Measurements from ENCODE around the gene CBLC.

CBLC gene

DNA sequence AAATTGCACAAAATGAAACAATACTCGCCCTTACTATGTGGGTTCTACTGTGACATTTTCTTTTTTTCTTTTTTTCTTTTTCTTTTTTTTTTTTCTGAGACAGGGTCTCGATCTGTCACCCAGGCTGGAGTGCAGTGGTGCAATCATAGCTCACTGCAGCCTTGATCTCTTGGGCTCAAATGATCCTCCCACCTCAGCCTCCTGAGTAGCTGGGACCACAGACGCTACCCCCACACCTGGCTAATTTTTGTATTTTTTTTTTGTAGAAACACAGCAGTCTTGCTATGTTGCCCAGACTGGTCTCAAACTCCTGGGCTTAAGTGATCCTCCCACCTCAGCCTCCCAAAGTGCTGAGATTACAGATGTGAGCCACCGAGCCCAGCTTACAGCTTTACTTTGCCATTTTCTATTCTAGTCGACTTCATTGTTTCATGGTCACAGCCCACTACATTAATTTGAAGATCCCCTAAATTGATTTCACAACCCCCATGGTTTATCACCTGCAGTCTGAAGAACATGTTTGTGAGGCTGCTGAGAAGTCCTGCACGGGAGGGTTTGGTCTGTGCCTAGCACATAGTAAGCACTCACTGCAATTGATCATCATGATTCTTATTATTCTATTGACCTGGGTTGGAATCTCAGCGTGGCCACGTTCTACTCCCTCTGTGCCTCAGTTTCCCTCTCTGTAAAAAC lies 25.4 kb upstream of the CBLC start:
- Histone ChIP-seq H3K9ac (ENCODE audit: low read depth, low read length) (no peak overlapping the region), H3K4me1 (ENCODE audit: insufficient read depth, low read length) (peaks cover 13% of the 10 kb centered on the region), H3K9me3 (ENCODE audit: control insufficient read depth, insufficient read depth, low read length) (no peaks in the 10 kb centered on the region), H3K36me3 (ENCODE audit: insufficient read depth, low read length) (no peaks in the 10 kb centered on the region)

DNA sequence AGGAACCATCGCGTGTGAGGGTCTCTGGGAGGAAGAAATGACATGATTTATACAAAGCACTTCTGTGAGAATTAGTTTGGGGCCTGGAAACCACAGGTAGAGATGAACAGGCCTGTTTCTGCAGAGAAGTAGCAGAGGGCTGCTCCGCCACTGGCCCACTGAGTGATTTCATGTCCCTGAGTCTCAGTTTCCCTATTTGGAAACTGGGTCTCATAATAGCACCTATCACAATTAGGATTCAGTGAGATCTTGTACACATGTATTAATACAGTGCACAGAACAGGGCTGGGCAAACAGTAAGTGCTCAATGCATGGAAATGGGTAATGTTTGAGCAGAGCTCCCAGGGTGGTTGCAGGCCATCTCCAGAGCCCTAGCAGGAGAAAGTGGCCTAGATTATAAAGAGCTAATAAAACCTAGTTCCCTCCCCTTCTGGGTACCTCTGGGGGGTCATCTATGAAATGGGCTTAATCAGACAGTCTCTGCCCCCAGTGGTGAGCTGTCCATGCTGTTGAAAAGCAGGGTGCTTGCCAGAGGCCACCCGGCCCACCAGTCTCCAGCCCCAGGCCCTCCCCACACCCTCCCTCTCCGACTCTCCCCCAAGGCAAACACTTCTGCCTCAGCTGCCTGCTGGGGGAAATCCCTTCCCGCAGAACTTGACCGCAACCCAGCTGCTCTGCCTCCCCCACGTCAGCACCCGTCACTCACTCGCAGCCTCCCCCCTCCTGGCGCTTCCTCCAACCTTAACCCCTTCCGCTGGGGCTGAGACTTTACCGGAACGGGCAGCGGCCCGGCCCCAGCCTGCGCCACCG lies 24.7 kb upstream of the CBLC start:
- peak overlapping the region; percentile 24; the same call in 1 of the 2 replicates for H3K9ac ChIP-seq (ENCODE audit: low read depth, low read length)
- H3K9me3 ChIP-seq (ENCODE audit: control insufficient read depth, insufficient read depth, low read length), result no peaks in the 10 kb centered on the region
- no peaks in the 10 kb centered on the region for H3K36me3 ChIP-seq (ENCODE audit: insufficient read depth, low read length)
- H3K4me1 ChIP-seq (ENCODE audit: insufficient read depth, low read length), result peaks cover 13% of the 10 kb centered on the region

DNA sequence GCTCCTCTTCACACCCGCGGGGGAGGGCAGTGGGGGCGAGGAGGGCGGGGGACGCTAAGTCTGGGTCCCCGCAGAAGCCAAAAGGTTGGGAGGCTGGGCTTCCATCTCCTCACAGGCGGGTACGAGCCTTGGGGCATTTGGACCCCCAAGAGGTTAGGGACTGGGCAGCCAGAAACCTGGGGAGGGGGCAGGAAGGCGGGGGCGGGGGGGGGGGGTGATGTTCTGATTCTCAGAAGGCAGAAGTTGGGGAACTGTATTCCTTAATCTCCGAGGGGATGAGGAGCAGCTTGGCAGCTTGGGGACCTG lies 24.1 kb upstream of the CBLC start:
- no peaks in the 10 kb centered on the region for H3K36me3 ChIP-seq (ENCODE audit: insufficient read depth, low read length)
- no peaks in the 10 kb centered on the region for H3K9me3 ChIP-seq (ENCODE audit: control insufficient read depth, insufficient read depth, low read length)
- H3K4me1 ChIP-seq (ENCODE audit: insufficient read depth, low read length), result peaks cover 13% of the 10 kb centered on the region

DNA sequence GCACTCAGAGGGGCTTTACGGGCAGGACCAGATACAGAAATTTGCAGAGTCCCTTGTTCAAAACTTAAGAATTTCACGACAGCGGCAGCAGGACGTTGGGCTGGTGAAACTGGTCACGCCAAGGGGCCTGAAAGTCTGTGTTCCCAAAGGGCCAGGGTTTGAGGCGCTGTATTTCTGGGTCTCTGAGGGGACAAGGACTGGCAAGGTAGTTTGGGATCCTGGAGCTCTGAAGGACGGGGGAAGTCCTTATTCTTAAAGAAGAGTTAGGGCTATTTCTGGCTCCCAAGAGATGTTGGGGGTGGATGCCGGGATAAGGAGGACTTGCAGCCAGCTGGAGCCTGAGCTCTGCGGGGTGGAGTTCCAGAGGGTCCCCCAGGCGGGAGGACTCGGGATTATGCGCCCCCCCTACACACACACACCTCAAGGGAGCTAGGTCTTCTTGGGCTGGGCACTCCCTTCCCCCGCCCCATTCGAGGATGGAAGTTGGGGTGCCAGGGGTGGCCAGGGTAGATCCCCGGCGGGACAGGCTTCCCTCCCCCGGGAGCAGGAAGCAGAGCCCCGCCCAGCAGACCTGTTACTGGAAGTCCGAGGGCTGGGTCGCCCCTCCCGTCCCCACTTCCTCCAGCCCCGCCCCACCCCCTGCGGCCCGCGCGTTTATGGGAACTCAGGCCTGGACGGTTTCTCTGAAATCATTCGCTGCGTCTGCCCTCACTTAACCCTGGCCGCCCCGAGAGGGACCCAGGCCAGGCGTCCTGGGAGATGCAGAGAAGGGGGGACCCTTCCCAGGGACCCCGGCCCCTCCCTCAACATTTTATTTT lies 23.5 kb upstream of the CBLC start:
- Histone ChIP-seq H3K9me3 (ENCODE audit: control insufficient read depth, insufficient read depth, low read length) (no peaks in the 10 kb centered on the region), H3K9ac (ENCODE audit: low read depth, low read length) (peak overlapping the region; percentile 64; the same call in 1 of the 2 replicates), H3K36me3 (ENCODE audit: insufficient read depth, low read length) (no peaks in the 10 kb centered on the region), H3K4me1 (ENCODE audit: insufficient read depth, low read length) (peaks cover 13% of the 10 kb centered on the region)

More for the DNA sequence above, 24.1 kb upstream of the CBLC start:
- H3K9ac ChIP-seq (ENCODE audit: low read depth, low read length), result peak overlapping the region; percentile 64; the same call in 1 of the 2 replicates

DNA sequence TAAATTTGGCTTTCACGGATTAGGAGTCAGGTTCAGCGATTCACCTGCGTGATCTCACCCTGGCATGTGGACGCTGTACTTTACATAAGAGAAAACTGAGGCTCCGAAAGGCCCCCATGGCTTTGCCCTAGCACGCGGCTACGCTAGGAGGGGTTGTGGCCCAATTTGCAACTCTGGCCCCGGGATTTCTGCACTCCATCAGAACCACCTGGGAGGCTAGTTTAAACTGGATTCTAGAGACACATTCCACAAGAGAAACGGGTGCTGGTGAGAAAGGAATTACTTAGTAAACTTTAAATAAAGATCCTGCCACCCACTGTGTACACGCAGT lies 23.0 kb upstream of the CBLC start:
- Histone ChIP-seq H3K9ac (ENCODE audit: low read depth, low read length) (peak overlapping the region; percentile 64; the same call in 1 of the 2 replicates), H3K36me3 (ENCODE audit: insufficient read depth, low read length) (no peaks in the 10 kb centered on the region), H3K4me1 (ENCODE audit: insufficient read depth, low read length) (peaks cover 13% of the 10 kb centered on the region), H3K9me3 (ENCODE audit: control insufficient read depth, insufficient read depth, low read length) (no peaks in the 10 kb centered on the region)

DNA sequence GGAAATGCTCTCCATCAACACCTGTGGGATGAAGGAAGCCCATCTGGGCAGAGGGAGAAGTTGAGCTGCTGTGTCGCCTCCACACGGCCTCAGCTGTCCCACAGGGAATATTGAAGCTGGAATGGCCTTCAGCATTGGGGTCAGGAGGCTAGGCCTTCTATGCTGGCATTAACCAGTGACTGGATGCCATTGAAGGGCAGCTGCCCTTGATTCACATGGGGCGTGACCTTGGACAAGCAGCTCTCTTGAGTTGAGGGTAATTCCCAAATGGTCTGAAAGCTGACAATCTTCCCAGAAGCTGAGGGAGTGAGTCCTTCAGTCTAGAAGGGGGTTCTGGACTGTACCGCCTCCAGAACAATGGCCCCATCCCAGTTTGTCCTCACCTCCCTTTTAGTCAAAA lies 22.5 kb upstream of the CBLC start:
- 0 out of 2 replicates have a peak overlapping the region, but pooled peaks have one; percentile 64 for H3K9ac ChIP-seq (ENCODE audit: low read depth, low read length)
- peaks cover 13% of the 10 kb centered on the region for H3K4me1 ChIP-seq (ENCODE audit: insufficient read depth, low read length)
- H3K9me3 ChIP-seq (ENCODE audit: control insufficient read depth, insufficient read depth, low read length), result no peaks in the 10 kb centered on the region
- no peaks in the 10 kb centered on the region for H3K36me3 ChIP-seq (ENCODE audit: insufficient read depth, low read length)

DNA sequence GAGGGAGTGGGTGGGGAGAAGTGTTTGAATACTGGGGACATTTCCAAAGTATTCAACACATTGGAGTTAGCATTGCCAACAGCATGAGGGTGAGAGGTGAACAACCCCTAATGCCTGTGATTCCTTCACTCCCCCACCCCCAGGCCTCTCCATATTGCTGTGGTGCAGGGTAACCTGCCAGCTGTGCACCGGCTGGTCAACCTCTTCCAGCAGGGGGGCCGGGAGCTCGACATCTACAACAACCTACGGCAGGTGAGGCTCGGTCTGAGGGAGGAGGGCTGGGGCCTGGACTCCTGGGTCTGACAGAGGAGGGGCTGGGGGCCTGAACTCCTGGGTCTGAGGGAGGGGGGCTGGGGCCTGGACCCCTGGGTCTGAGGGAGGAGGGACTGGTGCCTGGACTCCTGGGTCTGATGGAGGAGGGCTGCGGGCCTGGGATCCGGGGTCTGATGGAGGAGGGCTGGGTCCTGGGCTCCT lies 21.6 kb upstream of the CBLC start:
- Histone ChIP-seq H3K9ac (ENCODE audit: low read depth, low read length) (no peak overlapping the region), H3K36me3 (ENCODE audit: insufficient read depth, low read length) (no peaks in the 10 kb centered on the region), H3K4me1 (ENCODE audit: insufficient read depth, low read length) (peaks cover 13% of the 10 kb centered on the region), H3K9me3 (ENCODE audit: control insufficient read depth, insufficient read depth, low read length) (no peaks in the 10 kb centered on the region)

DNA sequence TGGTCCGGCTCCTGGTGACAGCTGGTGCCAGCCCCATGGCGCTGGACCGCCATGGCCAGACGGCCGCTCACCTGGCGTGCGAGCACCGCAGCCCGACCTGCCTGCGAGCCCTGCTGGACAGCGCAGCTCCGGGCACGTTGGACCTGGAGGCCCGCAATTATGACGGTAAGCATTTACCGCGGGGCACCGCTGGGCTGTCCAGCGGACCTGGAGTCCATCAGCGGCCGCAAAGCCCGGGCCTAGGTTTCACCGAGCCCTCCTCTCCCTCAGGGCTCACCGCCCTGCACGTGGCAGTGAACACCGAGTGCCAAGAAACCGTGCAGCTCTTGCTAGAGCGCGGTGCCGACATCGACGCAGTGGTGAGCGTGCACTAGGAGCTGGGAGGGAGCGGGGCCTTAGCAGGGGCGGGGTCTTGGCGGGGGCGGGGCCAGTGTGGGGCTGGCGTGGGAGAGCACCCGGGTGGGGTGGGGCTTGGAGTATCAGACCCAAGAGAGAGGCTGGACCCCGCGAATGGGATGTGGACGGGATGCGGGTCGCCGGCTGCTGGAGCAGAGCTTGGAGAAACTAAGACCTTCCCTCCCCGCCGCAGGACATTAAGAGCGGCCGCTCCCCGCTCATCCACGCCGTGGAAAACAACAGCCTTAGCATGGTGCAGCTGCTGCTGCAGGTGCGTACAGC lies 20.5 kb upstream of the CBLC start:
- H3K36me3 ChIP-seq (ENCODE audit: insufficient read depth, low read length), result no peaks in the 10 kb centered on the region
- no peaks in the 10 kb centered on the region for H3K9me3 ChIP-seq (ENCODE audit: control insufficient read depth, insufficient read depth, low read length)
- H3K4me1 ChIP-seq (ENCODE audit: insufficient read depth, low read length), result peaks cover 13% of the 10 kb centered on the region
- peak overlapping the region; percentile 72; the same call in 1 of the 2 replicates for H3K9ac ChIP-seq (ENCODE audit: low read depth, low read length)

DNA sequence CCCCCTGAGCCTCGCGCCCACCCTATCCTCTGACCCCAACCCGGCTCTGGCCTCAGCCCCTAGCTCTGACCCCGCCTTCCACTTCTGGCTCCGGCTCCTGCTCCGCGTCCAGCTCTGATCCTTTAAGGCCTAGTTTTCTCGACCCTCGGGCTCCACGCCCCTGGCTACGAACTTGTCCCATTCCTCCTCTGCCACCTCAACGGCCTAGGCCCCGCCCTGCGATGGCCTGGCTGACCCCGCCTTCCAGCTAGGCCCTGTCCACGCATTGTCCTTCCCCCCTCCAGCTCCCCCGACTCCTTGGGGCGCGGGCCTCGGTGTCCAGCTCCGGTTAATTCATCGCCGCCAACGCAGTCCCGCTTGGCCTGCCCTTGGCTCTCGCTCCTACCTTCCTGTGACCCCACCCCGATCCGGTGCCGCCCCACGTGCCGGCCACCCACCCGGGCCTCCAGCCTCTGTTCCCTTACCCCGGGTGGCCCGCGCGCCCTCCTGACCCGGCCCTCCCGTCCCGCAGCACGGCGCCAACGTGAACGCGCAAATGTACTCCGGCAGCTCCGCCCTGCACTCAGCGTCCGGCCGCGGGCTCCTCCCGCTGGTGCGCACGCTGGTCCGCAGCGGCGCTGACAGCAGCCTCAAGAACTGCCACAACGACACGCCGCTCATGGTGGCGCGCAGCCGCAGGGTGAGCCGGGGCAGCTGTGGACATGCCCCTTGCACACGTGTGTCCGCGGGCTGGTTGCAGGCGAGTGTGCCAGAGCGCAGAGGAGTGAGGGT lies 19.8 kb upstream of the CBLC start:
- Histone ChIP-seq H3K9ac (ENCODE audit: low read depth, low read length) (peak overlapping the region; percentile 72), H3K4me1 (ENCODE audit: insufficient read depth, low read length) (peaks cover 9% of the 10 kb centered on the region), H3K36me3 (ENCODE audit: insufficient read depth, low read length) (no peaks in the 10 kb centered on the region)

DNA sequence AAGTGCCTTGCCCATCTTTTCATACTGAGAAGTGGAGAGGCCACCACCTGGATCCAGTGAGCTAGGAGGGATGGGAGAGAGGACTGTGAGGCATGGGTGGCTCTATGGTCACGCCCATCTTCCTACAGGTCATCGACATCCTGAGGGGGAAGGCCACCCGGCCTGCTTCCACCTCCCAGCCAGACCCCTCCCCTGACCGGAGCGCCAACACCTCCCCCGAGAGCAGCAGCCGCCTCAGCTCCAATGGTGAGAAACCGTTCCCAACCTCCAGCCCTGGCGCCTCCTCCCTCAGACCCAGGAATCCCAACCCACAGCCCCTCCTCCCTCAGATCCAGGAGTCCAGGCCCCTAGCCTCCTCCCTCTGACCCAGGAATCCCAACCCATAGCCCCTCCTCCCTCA lies 19.1 kb upstream of the CBLC start:
- H3K9me3 ChIP-seq (ENCODE audit: control insufficient read depth, insufficient read depth, low read length), result no peaks in the 10 kb centered on the region
- H3K36me3 ChIP-seq (ENCODE audit: insufficient read depth, low read length), result no peaks in the 10 kb centered on the region
- H3K9ac ChIP-seq (ENCODE audit: low read depth, low read length), result peak overlapping the region; percentile 72; the same call in 1 of the 2 replicates
- peaks cover 6% of the 10 kb centered on the region; the same call in 1 of the 2 replicates for H3K4me1 ChIP-seq (ENCODE audit: insufficient read depth, low read length)

More for the DNA sequence above, 19.8 kb upstream of the CBLC start:
- H3K9me3 ChIP-seq (ENCODE audit: control insufficient read depth, insufficient read depth, low read length), result no peaks in the 10 kb centered on the region

DNA sequence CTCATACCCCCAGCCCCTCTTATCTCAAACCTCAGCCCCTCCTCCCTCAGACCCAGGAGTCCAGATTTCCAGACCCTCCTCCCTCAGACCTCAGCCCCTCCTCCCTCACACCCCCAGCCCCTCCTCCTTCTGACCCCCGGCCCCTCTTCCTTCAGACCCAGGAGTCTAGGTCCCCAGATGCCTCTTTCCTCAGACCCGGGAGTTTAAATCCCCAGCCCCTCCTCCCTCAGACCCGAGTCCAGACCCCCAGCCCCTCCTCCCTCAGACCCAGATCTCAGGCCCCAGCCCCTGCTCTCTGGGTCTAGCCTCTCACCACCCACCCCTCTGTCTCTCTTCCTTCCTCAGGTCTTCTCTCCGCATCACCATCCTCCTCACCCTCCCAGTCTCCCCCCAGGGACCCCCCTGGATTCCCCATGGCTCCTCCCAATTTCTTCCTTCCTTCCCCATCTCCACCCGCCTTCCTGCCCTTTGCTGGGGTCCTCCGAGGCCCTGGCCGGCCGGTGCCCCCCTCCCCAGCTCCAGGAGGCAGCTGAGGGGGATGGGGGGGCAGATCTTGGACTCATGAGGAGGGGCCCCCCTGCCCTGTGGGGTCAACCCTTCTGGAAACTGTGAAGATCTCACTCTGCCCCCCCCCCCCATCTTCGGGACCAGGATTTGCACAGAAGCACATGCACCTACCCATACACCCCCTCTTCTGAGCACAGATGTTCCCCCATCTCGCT lies 18.4 kb upstream of the CBLC start:
- Histone ChIP-seq H3K9ac (ENCODE audit: low read depth, low read length) (no peak overlapping the region), H3K36me3 (ENCODE audit: insufficient read depth, low read length) (no peaks in the 10 kb centered on the region), H3K4me1 (ENCODE audit: insufficient read depth, low read length) (peaks cover 6% of the 10 kb centered on the region; the same call in 1 of the 2 replicates), H3K9me3 (ENCODE audit: control insufficient read depth, insufficient read depth, low read length) (no peaks in the 10 kb centered on the region)

DNA sequence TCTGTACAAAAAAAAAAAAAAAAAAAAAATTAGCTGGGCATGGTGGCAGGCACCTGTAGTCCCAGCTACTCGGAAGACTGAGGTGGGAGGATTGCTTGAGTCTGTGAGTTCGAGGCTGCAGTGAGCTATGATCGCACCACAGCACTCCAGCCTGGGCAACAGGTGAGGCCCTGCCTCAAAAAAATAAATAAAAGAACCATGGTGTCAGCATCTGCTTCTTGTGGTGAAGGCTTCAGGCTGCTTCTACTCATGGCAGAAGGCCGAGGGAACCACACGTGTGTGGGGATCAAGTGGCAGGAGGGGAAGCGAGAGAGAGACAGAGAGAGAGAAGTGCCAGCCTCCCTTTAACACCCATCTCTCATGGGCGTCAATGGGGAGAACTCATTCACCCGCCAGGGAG lies 15.7 kb upstream of the CBLC start:
- H3K9me3 ChIP-seq (ENCODE audit: control insufficient read depth, insufficient read depth, low read length), result no peaks in the 10 kb centered on the region
- H3K4me1 ChIP-seq (ENCODE audit: insufficient read depth, low read length), result no peaks in the 10 kb centered on the region; the same call in 1 of the 2 replicates
- H3K9ac ChIP-seq (ENCODE audit: low read depth, low read length), result no peak overlapping the region

More for the DNA sequence above, 15.7 kb upstream of the CBLC start:
- no peaks in the 10 kb centered on the region for H3K36me3 ChIP-seq (ENCODE audit: insufficient read depth, low read length)
